ENCODE measurements around the gene GARIN5B. TPM values are rescaled to one million over a fixed set of nuclear protein-coding genes. Genes with fewer than 3 reads are reported as not detected.

The GARIN5B gene
- not detected in 2 replicates for polyA plus RNA-seq (2012; rRNA removed)
- not detected in 2 replicates for polyA plus RNA-seq (2012; cell fraction: cytosol; rRNA removed)
- polyA plus RNA-seq (2012; cell fraction: nucleus; rRNA removed): 0.06 and 0.10 TPM in 2 replicates

GRCh38 chr19:55362990-55363716, at the start of gene GARIN5B:
TSS of gene GARIN5B (minus strand) at chr19:55363260. CDS start at chr19:55363066, 194 bp downstream.
- WGBS (ENCODE audit: low lambda C conversion rate): 88% methylated on average over 13 of the region's 27 CpGs
- peaks cover 0 to 4% of the 10 kb centered on the region in 2 experiments; a peak in 1 of 4 replicates for H3K4me1 ChIP-seq (ENCODE audit: control insufficient read depth in 1 of 2, insufficient read depth in 2 of 2, low read depth in 1 of 2, low read length in 1 of 2)
- no peak within 1 kb of the TSS for H3K4me3 ChIP-seq (ENCODE audit: low read depth in 2 of 2, low read length in 1 of 2)
- peaks cover 8% of the 10 kb centered on the region for H3F3A ChIP-seq (replicated peaks; ENCODE audit: insufficient read depth)
- H3K9me2 ChIP-seq: no peaks in the 10 kb centered on the region
- TF ChIP-seq SMC3 (IDR thresholded peaks at IDR 0.05; ENCODE audit: low read depth, low read length) (no peak), RCOR1 (IDR thresholded peaks at IDR 0.05; ENCODE audit: low read length) (no peak), RXRA (IDR thresholded peaks at IDR 0.05; ENCODE audit: borderline replicate concordance, low read depth) (no peak), EP300 (IDR thresholded peaks at IDR 0.05; ENCODE audit: borderline replicate concordance in 1 of 2, low read depth in 1 of 2, low read length in 1 of 2) (no peak), USF1 (IDR thresholded peaks at IDR 0.05; ENCODE audit: borderline replicate concordance, low read depth) (no peak)
- POLR2A ChIA-PET: no interaction called here
- no peak within 1 kb of the TSS for H3K9ac ChIP-seq
- H3K27ac ChIP-seq (ENCODE audit: low read depth in 2 of 2, low read length in 1 of 2): no peak within 1 kb of the TSS
- no peaks in the 10 kb centered on the region for H3K79me2 ChIP-seq (ENCODE audit: insufficient read depth)
- H2AFZ ChIP-seq (ENCODE audit: low read depth): no peak within 1 kb of the TSS
- no peak for DNase-seq
- H3K27me3 ChIP-seq (ENCODE audit: insufficient read depth): no peaks in the 10 kb centered on the region
- H3K4me2 ChIP-seq: no peak within 1 kb of the TSS
- no peaks in the 10 kb centered on the region for H3K9me3 ChIP-seq
- CTCF ChIA-PET: interaction anchor here (1.2 to 2.0 kb wide), 2 partner anchors 61 to 221 kb away, joined by 4 to 8 read pairs; no protein-coding TSS in a partner anchor
- no peaks in the 10 kb centered on the region for H4K20me1 ChIP-seq (ENCODE audit: insufficient read depth)
- H3K36me3 ChIP-seq (replicated peaks in 1 of 2; ENCODE audit: control insufficient read depth in 1 of 2, insufficient read depth in 2 of 2, low read length in 1 of 2): peaks cover 0 to 4% of the 10 kb centered on the region in 2 experiments

- 94% methylated on average over 2 of the region's 2 CpGs for WGBS (ENCODE audit: low lambda C conversion rate)
- no peak overlapping the region for H3K9ac ChIP-seq
- H3K4me3 ChIP-seq (ENCODE audit: low read depth in 2 of 2, low read length in 1 of 2): no peak overlapping the region
- H3K9me3 ChIP-seq: no peaks in the 10 kb centered on the region
- peaks cover 23% of the 10 kb centered on the region for H3K79me2 ChIP-seq (ENCODE audit: insufficient read depth)
- H3K9me2 ChIP-seq: no peaks in the 10 kb centered on the region
- peaks cover 5 to 6% of the 10 kb centered on the region in 2 experiments for H3K36me3 ChIP-seq (replicated peaks in 1 of 2; ENCODE audit: control insufficient read depth in 1 of 2, insufficient read depth in 2 of 2, low read length in 1 of 2)
- DNase-seq: no peak
- POLR2A ChIA-PET: no interaction called here
- CTCF ChIA-PET: interaction anchor here (0.9 to 2.4 kb wide), 4 partner anchors 8 to 269 kb away, joined by 3 to 18 read pairs (median 6); no protein-coding TSS in a partner anchor
- peaks cover 4% of the 10 kb centered on the region for H3F3A ChIP-seq (replicated peaks; ENCODE audit: insufficient read depth)
- no peak overlapping the region for H2AFZ ChIP-seq (ENCODE audit: low read depth)
- H3K4me2 ChIP-seq: no peak overlapping the region
- no peak overlapping the region for H3K27ac ChIP-seq (ENCODE audit: low read depth in 2 of 2, low read length in 1 of 2)
- TF ChIP-seq YY1 (IDR thresholded peaks at IDR 0.05; ENCODE audit: low read depth) (no peak), ELF1 (IDR thresholded peaks at IDR 0.05) (no peak), FOSL2 (IDR thresholded peaks at IDR 0.05; ENCODE audit: borderline replicate concordance, low read depth) (no peak), IRF3 (IDR thresholded peaks at IDR 0.05; ENCODE audit: low read depth, low read length) (no peak), TAF1 (IDR thresholded peaks at IDR 0.05; ENCODE audit: borderline replicate concordance, low read depth, low read length) (no peak), NRF1 (IDR thresholded peaks at IDR 0.05; ENCODE audit: low read depth, low read length) (no peak), FOXJ3 (CRISPR knock-in tag; IDR thresholded peaks at IDR 0.05) (no peak), TEAD4 (IDR thresholded peaks at IDR 0.05; ENCODE audit: borderline replicate concordance, insufficient read depth) (no peak), NFIC (IDR thresholded peaks at IDR 0.05; ENCODE audit: borderline replicate concordance) (no peak), MXI1 (IDR thresholded peaks at IDR 0.05; ENCODE audit: low read depth, low read length) (no peak), REST (IDR thresholded peaks at IDR 0.05; ENCODE audit: low read depth, low read length) (no peak), JUND (IDR thresholded peaks at IDR 0.05) (no peak), RAD21 (IDR thresholded peaks at IDR 0.05; ENCODE audit: low read length) (no peak), RFX5 (IDR thresholded peaks at IDR 0.05; ENCODE audit: low read length) (no peak), RCOR1 (IDR thresholded peaks at IDR 0.05; ENCODE audit: low read length) (no peak), USF1 (IDR thresholded peaks at IDR 0.05; ENCODE audit: borderline replicate concordance, low read depth) (no peak)
- H4K20me1 ChIP-seq (ENCODE audit: insufficient read depth): peaks cover 17% of the 10 kb centered on the region
- peaks cover 0 to 21% of the 10 kb centered on the region in 2 experiments; a peak in 2 of 4 replicates for H3K4me1 ChIP-seq (ENCODE audit: control insufficient read depth in 1 of 2, insufficient read depth in 2 of 2, low read depth in 1 of 2, low read length in 1 of 2)
- no peaks in the 10 kb centered on the region for H3K27me3 ChIP-seq (ENCODE audit: insufficient read depth)
Measured at GRCh38 chr19:55410168-55410567, 47.1 kb upstream of the GARIN5B start.
